Suprapubic skin (tissue), 3 donors: Measurements from ENCODE around the gene ADA.

Experiments used
- EP300 ChIP-seq: sonication (generic); formaldehyde crosslinking; IDR thresholded peaks from one replicate; pipeline ENCODE4 v1.6.1; 2017; ENCODE audit warnings: antibody characterized with exemption
- POLR2A ChIP-seq, 2 donors: fragments of 450-650 bp; IDR thresholded peaks; one replicate each; pipeline ENCODE4 v1.6.1; 2017; ENCODE audit warnings: antibody characterized with exemption in 2 of 2, mild to moderate bottlenecking in 2 of 2, moderate library complexity in 2 of 2
- TF ChIP-seq, protein P1 (sequence below), 2 donors: fragments of 200-600 bp in 1 of 2; fragments of 450-650 bp in 1 of 2; sonication (generic) in 1 of 2; IDR thresholded peaks; one replicate each; pipeline ENCODE4 v1.5.1; 2016 to 2019; ENCODE audit warnings: antibody characterized with exemption in 2 of 2, mild to moderate bottlenecking in 1 of 2, moderate library complexity in 1 of 2

DNA sequence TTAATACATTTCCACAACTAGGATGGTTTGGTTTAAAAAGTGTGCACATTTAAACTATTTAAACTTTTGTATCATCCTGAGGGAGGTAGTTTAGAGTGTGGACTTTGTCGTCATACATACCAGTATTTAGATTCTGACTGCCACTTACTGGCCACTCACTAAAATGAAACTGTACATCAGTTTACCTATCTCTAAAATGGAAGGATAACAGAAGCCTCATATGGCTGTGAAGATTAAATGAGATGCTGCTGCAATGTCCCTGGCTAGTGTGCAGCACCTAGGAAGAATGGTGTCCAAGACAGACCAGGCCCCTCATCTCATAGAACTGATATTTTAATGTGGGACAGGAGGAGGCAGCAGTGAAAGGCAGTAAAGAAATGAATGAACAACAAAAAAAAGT lies 81.1 kb downstream of the ADA start:
- TF ChIP-seq EP300 (no peak), POLR2A (IDR thresholded peaks at IDR 0.05) (no peak)
- TF ChIP-seq, protein P1, sequence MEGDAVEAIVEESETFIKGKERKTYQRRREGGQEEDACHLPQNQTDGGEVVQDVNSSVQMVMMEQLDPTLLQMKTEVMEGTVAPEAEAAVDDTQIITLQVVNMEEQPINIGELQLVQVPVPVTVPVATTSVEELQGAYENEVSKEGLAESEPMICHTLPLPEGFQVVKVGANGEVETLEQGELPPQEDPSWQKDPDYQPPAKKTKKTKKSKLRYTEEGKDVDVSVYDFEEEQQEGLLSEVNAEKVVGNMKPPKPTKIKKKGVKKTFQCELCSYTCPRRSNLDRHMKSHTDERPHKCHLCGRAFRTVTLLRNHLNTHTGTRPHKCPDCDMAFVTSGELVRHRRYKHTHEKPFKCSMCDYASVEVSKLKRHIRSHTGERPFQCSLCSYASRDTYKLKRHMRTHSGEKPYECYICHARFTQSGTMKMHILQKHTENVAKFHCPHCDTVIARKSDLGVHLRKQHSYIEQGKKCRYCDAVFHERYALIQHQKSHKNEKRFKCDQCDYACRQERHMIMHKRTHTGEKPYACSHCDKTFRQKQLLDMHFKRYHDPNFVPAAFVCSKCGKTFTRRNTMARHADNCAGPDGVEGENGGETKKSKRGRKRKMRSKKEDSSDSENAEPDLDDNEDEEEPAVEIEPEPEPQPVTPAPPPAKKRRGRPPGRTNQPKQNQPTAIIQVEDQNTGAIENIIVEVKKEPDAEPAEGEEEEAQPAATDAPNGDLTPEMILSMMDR (IDR thresholded peaks at IDR 0.05), result no peak
